Cardiac fibroblast (primary cell): ENCODE data around the gene ZNF219.

Experiments
- DNase-seq, 2 donors: peaks; one replicate each; pipeline versions ENCODE4 v3.0.0 to v3.0.0-alpha.2; 2010; ENCODE audit warnings: low read depth in 2 of 2
- H3K4me3 ChIP-seq, 2 donors: replicated peaks in 1 of 2; 1 replicate in 1 of 2; 2 replicates in 1 of 2; pipeline ENCODE4 v1.5.1; 2011; ENCODE audit warnings: low read depth in 2 of 2, low read length in 2 of 2, mild to moderate bottlenecking in 2 of 2, moderate library complexity in 1 of 2
- CTCF ChIP-seq: IDR thresholded peaks from one replicate; pipeline ENCODE4 v1.5.1; 2011; ENCODE audit warnings: low read depth, mild to moderate bottlenecking, low read length, inconsistent platforms

ZNF219 gene

GRCh38 chr14:21073921-21074320 lies 24.5 kb downstream of the ZNF219 start:
- H3K4me3 ChIP-seq: no peak overlapping the region
- DNase-seq: no peak
- no peak for TF ChIP-seq CTCF

- H3K4me3 ChIP-seq: no peak overlapping the region
- no peak for DNase-seq
- no peak for TF ChIP-seq CTCF
Measured at GRCh38 chr14:21072781-21073339, 25.6 kb downstream of the ZNF219 start.

GRCh38 chr14:21072031-21072473 lies 26.4 kb downstream of the ZNF219 start:
- H3K4me3 ChIP-seq: peak overlapping the region; percentile 67 to 76
- peak; percentile 4 for TF ChIP-seq CTCF
- DNase-seq: peak; percentile 83 to 90

- DNase-seq: peak; percentile 92 to 94
- TF ChIP-seq CTCF: no peak
- peak overlapping the region; percentile 67 to 76 for H3K4me3 ChIP-seq
Measured at GRCh38 chr14:21071225-21072030, 27.0 kb downstream of the ZNF219 start.

- no peak for TF ChIP-seq CTCF
- DNase-seq: peak; percentile 48 to 55
- H3K4me3 ChIP-seq: peak overlapping the region; percentile 67 to 76
Measured at GRCh38 chr14:21070610-21071224, 27.7 kb downstream of the ZNF219 start.

- peak within 1 kb of the TSS; percentile 67 to 76 for H3K4me3 ChIP-seq
- peak; percentile 34 to 54 for DNase-seq
Measured at GRCh38 chr14:21070083-21070609, 28.3 kb downstream of the ZNF219 start, which contains the start of gene ARHGEF40. TSS of gene ARHGEF40 (plus strand) at chr14:21070304. CDS start at chr14:21070397, 93 bp downstream.

More at GRCh38 chr14:21070083-21070609, 28.3 kb downstream of the ZNF219 start, which contains the start of gene ARHGEF40:
- TF ChIP-seq CTCF: no peak
